Right hindlimb (tissue), 1 donor: ENCODE measurements around the gene STRADB.
"Not testable (repeated sequence)": the region's sequence is repeated elsewhere in the genome, so short reads cannot be mapped to it uniquely, and the experiment has no call there.

Experiments
- DNase-seq: peaks from one replicate; pipeline ENCODE4 v3.0.0-alpha.2; 2018

The STRADB gene

GRCh38 chr2:201470821-201471731 is 19.5 kb downstream of the STRADB start:
- no peak for DNase-seq

GRCh38 chr2:201471732-201472393 is 20.3 kb downstream of the STRADB start:
- no peak for DNase-seq

GRCh38 chr2:201472411-201472810 is 20.9 kb downstream of the STRADB start:
- DNase-seq, result no peak

- DNase-seq, result no peak
Measured at GRCh38 chr2:201482543-201482942, 31.0 kb downstream of the STRADB start.

GRCh38 chr2:201483342-201483741 is 31.8 kb downstream of the STRADB start:
- DNase-seq, result no peak

GRCh38 chr2:201483758-201484157 is 32.2 kb downstream of the STRADB start:
- DNase-seq, result not testable (repeated sequence)

GRCh38 chr2:201484805-201485204 is 33.3 kb downstream of the STRADB start:
- peak; percentile 18 for DNase-seq

- DNase-seq, result no peak
Measured at GRCh38 chr2:201490291-201490690, 38.8 kb downstream of the STRADB start.

- DNase-seq, result no peak
Measured at GRCh38 chr2:201496785-201497184, 45.2 kb downstream of the STRADB start.

GRCh38 chr2:201500534-201500933 is 49.0 kb downstream of the STRADB start:
- DNase-seq, result no peak

- DNase-seq, result no peak
Measured at GRCh38 chr2:201502713-201503112, 51.2 kb downstream of the STRADB start.

GRCh38 chr2:201507725-201508124 is 56.2 kb downstream of the STRADB start:
- no peak for DNase-seq

GRCh38 chr2:201513271-201513670 is 61.7 kb downstream of the STRADB start:
- no peak for DNase-seq

GRCh38 chr2:201515573-201516246 is 64.2 kb downstream of the STRADB start:
- no peak for DNase-seq

- DNase-seq, result no peak
Measured at GRCh38 chr2:201517094-201517493, 65.6 kb downstream of the STRADB start.

- no peak for DNase-seq
Measured at GRCh38 chr2:201520201-201520600, 68.7 kb downstream of the STRADB start.

GRCh38 chr2:201522965-201523364 is 71.4 kb downstream of the STRADB start:
- DNase-seq, result no peak

- DNase-seq, result no peak
Measured at GRCh38 chr2:201523506-201523905, 72.0 kb downstream of the STRADB start.
